ENCODE measurements around the gene GJB5. TPM values are rescaled to one million over a fixed set of nuclear protein-coding genes. Genes with fewer than 3 reads are reported as not detected.
"Not testable (repeated sequence)": the region's sequence is repeated elsewhere in the genome, so short reads cannot be mapped to it uniquely, and the experiment has no call there.

Gene GJB5
- total RNA-seq, 1 donor from 2014 or later, result 18.0 TPM

DNA sequence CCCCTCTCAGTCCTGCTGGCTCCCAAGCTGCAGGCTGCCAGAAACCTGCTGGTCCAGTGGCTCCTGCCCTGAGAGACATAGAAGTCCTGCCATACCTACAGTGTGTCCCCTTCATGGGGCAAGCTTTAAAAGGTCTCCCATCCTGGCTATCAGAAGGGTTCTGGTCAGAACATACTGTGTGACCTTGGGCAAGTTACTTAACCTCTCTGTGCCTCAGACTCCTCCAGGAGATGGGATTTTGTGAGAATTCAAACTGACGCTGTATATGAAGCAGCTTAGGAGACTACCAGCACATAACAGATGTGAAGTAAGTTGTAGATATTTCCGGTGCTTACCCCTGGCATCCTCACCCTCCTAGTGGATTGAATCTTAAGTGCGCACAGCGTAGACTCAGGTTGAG, 8.7 kb upstream of the GJB5 start:
- DNase-seq, result no peak

DNA sequence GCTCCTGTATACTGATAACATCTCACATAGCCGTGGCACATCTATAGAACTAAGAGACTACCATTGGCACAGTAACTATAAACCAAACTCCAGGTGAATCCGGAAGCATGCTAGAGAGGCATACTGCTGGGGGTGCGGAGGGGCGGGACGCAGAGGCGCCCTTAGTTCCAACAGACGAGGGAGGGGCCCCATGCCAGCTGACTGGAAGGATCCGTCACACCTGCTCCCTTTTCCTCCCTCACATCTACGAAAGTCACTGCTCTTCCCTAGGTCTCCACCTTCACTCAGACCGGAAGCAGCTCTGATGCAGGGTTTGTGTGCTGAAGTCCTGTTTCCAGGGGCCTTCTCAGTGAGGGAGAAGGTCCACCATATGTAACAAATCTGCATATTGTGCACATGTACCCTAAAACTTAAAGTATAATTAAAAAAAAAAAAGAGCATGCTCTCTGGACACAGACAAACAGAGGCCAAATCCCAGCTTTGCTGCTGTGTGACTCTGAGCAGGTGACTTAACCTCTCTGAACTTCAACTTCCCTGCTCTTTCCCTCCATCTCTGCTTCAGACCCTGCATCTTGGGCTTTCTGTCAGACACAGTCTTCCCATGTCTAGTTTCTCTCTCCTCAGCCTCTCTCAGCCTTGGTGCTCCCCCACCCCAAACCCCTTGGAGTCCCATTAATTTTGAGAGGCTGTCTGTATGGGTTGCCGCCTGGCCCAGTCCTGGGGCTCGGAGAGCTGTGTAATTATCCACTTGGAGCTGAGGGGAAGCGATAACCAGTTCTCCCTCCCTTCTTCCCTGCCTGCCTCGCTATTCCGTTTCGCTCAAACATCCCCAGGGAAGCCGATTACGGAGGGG, 7.8 kb upstream of the GJB5 start:
- DNase-seq, result no peak

DNA sequence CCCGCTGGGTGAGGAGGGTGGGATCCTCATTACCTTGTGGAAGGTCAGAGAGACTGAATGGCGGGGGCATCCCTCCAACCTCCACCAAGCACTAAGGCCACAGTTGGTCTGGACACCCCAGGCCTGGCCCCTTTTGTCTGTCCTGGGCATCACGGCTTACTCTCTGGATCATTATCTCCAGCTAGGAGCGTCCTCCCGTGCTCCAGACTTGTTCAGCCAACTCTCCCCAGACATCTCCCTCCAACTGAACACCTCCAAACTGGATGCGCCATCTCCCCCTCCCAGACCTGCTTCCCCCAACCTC, 7.3 kb upstream of the GJB5 start:
- DNase-seq, result no peak

DNA sequence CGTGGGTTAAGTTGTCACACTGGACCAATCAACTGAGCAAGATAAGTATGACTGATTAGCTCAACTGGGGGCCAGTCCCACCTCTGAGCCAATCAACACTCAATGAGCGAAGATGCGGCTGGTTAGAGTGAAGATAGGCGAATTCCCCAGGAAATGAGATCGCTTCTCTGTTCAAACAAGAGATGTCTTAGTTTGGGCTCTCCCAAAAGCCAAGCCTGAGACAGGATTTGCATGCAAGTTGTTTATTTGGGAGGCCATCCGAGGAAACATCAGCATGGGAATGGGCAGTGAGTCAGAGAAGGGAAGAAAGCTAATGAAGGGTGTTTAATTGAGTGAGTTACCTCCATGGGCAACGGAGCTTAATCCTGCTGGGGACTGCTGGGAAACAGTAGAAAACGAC, 4.9 kb upstream of the GJB5 start:
- DNase-seq, result no peak

DNA sequence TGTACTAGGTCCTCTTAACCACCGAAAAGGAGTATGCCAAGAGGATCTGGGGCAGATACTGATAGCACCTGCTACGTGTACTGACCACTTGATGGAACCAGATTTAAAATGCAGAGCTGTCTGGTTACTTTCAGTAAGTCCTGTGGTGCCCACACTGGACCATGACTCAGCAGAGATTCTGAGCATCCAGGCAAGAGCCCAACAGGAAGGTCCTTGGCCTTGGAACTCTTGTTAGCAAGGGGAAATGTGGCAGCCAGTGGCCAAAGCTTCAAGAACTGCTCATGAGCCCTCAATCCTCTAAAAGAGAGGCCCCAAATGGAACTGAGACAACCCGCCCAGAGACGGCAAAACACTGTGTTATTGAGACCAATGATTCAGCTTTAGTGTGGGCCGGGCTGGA, 4.2 kb upstream of the GJB5 start:
- DNase-seq, result no peak

DNA sequence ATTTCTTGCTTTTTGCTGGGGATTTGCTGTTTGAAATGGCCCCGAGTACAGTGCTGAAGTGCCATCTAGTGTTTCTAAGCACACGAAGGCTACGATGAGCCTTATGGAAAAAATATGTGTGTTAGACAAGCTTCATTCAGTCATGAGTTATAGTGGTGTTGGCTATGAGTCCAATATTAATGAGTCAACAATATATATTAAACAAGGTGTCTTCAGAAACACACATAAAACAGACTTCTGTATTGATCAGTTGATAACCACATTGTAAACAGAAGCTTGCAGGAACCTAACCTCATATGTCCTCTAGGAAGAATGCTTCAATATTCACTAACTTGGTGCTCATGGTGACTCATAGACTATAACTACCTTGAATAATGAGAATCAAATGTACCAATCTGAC, 1.7 kb upstream of the GJB5 start:
- no peak for DNase-seq

DNA sequence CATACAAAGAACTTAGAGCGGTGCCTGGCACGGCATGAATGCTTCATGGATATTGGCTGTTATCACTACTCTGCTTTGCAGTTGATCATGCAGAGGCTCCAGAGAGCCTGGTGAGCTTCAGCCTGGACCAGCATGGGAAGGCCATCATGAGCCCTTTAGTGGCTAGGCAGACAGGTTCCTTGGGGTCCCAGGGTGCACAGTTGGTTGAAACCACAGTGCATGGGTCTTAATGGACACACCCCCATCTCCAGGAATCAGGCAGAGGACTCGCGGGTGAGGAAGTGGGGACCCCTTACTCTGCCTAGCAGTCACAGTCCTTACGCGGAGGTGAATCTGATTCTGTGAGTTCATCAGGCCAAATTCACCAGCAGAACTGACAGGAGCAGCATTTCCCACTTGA, 1.1 kb downstream of the GJB5 start:
- no peak for DNase-seq

DNA sequence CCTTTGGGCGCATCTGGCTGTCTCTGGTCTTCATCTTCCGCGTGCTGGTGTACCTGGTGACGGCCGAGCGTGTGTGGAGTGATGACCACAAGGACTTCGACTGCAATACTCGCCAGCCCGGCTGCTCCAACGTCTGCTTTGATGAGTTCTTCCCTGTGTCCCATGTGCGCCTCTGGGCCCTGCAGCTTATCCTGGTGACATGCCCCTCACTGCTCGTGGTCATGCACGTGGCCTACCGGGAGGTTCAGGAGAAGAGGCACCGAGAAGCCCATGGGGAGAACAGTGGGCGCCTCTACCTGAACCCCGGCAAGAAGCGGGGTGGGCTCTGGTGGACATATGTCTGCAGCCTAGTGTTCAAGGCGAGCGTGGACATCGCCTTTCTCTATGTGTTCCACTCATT, 2.5 kb downstream of the GJB5 start:
- no peak for DNase-seq

DNA sequence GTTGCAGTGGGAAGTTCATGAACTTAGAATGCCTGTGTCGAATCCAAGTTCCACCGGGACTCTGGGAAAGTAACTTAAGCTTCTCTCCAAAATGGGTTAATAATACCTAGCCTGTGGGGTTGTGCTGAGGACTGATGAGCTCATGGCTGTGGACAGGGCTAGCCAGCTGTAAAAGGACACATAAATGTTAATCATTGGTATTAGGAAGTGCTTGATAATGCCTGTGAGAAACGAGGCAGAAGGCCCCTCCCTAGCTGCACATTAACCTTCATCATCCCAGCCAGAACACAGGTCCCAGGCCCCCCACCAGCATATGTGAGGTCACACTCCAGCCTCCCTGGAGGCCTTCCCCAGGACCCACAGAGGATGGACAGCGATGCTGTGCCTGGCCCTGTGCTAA, 3.9 kb downstream of the GJB5 start:
- no peak for DNase-seq

DNA sequence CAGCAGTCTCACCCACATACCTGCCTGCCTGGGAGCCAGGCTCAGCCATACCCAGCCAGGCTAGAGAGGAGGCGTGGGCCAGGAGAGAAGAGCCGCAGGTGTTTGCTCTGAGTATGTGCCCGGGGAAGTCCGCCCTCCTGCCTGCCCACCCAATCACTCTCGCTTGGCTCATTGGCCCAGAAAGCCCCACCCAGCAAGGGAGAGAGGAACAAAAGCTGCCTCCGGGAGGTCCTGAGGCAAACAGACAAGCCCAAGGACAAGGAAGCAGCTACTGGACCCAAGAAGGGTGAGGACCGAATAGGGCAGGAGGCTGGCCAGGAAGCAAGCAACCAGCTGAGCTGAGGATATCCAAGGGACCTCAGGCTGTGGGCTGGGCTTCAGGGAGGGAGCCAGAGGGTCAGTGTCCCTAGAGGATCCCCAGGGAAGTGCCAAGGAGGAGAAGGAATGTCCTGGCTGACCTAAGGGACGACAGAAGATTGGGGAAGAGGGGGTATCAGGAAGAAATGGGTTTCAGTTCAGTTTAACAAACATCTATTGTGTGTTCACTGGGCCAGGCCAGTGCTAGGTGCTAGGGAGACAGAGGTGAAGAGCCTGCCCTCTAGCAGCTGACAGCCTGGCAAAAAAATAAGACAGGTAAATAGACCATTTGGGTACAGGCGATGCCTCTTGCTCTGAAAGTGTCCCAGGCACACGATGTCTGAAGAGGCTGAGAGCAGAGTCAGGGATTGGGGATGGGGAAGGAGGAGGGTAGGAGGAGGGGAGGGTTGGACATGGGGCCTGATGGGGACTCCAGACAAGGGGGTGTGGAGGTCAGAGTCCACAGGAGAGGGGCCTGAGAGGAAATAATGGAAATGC, 4.9 kb downstream of the GJB5 start, which contains the start of gene GJB4:
Gene GJB4, plus strand, starts transcription at position 238 of the 855 bp plus-strand sequence. CDS start 1,515 bp downstream, outside the sequence.
- DNase-seq, result no peak

DNA sequence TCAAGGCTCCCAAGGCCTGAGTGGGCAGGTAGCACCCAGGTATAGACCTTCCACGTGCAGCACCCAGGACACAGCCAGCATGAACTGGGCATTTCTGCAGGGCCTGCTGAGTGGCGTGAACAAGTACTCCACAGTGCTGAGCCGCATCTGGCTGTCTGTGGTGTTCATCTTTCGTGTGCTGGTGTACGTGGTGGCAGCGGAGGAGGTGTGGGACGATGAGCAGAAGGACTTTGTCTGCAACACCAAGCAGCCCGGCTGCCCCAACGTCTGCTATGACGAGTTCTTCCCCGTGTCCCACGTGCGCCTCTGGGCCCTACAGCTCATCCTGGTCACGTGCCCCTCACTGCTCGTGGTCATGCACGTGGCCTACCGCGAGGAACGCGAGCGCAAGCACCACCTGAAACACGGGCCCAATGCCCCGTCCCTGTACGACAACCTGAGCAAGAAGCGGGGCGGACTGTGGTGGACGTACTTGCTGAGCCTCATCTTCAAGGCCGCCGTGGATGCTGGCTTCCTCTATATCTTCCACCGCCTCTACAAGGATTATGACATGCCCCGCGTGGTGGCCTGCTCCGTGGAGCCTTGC, 6.4 kb downstream of the GJB5 start:
- DNase-seq, result no peak

DNA sequence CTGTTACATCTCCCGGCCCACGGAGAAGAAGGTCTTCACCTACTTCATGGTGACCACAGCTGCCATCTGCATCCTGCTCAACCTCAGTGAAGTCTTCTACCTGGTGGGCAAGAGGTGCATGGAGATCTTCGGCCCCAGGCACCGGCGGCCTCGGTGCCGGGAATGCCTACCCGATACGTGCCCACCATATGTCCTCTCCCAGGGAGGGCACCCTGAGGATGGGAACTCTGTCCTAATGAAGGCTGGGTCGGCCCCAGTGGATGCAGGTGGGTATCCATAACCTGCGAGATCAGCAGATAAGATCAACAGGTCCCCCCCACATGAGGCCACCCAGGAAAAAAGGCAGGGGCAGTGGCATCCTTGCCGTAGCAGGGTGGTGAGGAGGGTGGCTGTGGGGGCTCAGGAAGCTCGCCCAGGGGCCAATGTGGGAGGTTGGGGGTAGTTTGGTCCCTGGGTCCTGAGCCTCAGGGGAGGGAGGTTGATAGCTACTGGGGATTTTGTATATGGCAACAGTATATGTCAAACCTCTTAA, 7.0 kb downstream of the GJB5 start:
- DNase-seq, result no peak

DNA sequence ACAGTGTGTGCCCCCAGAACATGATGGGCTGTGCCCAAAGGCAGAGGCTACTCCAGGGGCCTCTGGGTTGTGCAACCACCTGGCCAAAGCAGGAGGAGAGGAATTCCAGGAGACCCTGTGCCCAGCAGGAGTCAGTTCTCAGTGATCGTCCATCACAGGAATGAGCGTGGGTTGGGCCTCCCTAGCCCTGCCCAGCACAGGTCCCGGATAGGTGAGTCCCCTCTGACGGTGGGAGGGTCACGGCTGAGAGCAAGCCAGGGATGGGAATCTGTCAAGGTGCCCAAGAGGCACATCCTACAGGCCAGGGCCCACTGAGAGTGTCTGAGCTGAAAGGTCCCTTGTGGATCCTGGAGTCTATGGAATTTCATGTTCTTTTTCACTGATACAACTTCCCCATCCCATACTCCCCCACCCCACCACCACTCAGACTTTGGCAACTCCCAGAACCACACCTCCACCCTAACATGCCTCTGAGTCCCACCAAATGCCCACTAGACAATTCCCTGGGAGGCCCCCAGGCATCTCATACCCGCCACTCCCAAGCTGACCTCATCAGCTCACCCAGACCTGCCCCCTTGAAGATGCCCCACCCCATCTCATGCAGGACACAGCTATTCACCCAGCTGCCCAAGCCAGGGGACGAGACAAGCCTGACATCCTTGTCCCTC, 7.8 kb downstream of the GJB5 start:
- no peak for DNase-seq

DNA sequence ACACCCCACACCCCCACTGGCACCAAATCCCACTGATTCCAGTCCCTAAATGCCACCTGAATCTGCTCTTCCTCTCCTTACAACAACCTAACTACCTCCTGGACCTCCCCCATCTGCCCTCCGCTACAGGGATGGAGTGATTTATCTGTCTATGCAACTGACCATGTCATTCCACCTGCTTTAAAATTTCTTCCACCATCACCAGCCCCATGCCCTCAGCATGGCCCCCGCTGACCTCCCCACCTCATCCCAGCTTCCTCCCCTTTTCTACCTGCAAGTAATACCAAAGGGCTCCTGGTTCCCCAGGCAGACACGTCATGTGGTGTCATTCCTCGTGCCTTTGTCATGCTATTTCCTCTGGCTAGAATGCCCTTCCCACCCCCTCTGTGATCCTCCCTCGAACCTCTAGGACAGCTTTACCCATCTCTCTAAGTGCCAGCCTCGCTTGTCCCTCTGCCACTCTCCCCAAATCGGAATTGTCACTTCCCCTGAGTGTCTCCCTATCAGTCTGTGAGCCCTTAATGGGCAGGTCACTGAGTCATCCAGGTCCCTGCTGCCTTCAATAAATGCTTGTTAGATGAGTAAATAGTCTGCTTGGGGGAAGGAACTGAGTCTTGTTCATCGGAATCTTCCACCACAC, 8.4 kb downstream of the GJB5 start:
- no peak for DNase-seq

DNA sequence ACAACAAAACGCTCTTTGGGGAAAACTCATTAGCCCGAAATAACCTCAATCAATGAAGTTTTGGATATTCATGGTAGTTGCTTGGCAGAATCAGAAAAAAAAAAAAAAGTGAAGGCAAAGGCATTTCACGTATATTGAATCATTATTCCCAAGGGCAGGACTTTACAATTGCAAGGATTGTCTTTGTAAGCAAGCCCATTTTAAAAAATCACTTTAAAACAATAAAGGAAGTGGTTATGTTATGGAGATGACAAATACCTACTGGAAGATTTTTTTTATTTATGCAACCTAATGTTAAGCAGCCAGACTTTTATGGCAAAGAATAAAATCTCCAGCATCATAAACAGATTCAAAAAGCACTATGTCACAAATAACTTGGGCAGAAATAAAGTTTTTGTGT, 14.0 kb downstream of the GJB5 start:
- DNase-seq, result no peak

DNA sequence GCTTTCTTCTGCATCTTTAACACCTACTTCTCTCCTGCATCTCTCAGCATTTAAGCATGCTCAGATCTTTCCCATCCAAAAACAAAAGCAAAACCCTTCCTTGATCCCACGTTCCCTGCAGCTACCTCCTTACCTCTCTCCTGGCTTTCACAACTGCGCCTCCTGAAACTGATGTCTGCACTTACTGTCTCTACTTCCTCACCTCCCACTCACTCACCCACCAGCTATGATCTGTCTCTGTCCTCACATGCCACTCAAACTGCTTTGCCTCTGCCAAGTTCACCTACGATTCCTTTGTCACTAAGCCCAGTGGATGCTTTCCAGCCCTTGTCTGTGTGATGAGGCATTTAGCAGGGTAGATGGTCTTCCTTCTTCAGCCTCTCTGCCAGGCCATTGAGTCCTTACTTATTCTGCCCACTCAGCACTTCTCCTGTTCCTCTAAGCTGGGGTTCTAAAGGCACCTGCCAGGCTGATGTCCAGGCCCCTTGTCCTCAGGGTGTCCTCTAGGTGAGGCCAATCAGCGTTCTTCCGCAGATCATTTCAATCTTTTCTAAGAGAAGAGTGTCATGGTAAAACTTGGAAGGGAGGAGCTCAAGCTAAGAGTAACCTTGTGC, 16.2 kb downstream of the GJB5 start:
- no peak for DNase-seq

DNA sequence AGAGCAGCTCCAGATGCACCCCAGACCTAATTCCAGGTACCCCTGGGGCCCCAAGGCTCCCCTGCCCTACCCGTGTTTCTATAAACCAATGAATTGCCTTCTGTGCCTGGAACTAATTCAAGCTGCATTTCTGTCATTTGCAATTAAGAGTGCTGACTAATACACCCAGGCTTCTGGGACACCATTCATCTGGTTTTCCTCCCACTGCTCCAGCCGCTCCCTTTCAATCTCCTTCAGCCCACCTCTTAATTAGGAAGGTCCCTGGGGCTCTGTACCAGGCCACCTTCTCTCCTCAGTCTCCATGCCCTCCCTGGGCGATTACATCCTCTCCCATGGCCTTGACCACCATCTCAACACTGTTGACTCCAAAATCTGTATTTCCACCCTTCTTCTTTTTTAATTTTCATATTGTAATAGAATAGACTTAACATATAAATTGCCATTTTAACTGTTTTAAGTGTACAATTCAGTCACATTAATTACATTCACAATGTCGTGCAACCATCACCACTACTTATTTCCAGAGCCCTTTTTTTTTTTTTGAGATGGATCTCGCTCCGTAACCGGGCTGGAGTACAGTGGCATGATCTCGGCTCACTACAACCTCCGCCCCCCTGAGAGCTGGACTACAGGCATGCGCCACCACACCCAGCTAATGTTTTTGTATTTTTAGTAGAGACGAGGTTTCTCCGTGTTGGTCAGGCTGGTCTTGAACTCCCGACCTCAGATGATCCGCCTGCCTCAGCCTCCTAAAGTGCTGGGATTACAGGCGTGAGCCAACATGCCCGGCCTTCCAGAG, 16.9 kb downstream of the GJB5 start:
- DNase-seq, result no peak

DNA sequence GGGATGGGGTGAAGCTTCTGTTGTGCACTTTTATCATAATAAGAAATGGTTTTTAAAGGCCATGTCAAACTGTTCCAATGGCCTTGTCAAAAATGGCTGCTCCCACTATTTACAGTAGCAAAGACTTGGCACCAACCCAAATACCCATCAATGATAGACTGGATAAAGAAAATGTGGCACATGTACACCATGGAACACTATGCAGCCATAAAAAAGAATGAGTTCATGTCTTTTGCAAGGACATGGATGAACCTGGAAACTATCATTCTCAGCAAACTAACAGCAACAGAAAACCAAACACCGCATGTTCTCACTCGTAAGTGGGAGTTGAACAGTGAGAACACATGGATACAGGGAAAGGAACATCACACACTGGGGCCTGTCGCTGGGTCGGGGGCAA, 18.3 kb downstream of the GJB5 start:
- DNase-seq, result not testable (repeated sequence)

DNA sequence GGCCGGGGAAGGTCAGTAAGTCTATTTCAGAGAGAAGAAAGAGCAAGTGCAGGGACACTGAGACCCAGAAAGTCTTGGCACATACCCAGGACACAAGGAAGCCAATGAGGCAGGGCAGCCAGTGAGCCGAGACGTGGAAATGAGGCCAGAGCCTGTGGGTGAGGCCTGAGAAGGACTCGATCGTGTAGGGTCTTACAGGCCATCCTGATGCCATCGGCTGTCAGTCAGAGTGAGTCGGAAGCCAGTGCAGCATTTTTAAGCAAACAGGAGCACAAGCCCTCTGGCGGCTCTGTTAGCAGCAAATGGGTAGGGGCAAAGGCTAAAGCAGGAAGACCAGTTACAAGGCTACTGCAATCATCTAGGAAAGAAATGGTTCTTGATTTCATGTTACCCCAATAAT, 20.1 kb downstream of the GJB5 start:
- DNase-seq, result no peak

DNA sequence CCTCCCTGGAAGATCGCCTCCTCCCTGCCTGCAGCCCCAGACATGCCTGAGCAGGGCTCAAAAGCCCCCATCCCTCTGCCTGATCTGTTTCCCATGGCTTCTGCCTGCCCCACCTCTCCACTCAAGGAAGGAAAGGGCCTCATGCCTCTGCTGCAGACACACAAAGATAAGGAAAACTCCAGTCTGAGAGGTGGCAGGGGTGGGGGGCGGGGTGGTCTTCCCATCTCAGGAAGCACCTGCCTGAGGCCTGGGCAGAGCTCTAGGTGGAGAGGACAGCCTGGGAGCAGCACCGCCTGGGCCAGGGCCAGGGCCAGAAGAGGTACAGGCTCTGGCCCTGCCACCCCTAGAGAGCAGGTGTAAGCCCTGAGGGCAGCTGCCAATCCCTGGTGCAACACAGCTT, 22.1 kb downstream of the GJB5 start:
- DNase-seq, result no peak

Measured in skin of body (tissue), 2 donors.